GM12878 (cell line): ENCODE data around the gene PDCD1LG2. TPM values are rescaled to one million over a fixed set of nuclear protein-coding genes. Genes with fewer than 3 reads are reported as not detected.

Experiments used
- BCLAF1 ChIP-seq: fragments of 450-650 bp; IDR thresholded peaks from 2 replicates; pipeline ENCODE4 v1.6.1; 2017; ENCODE audit warnings: antibody characterized with exemption, mild to moderate bottlenecking, moderate library complexity
- E2F4 ChIP-seq: IDR thresholded peaks from 2 replicates; pipeline ENCODE4 v1.6.1; 2012; ENCODE audit warnings: low read depth, low read length, improper control_type of control experiment
- EED ChIP-seq: sonication (generic); IDR thresholded peaks from 2 replicates; pipeline ENCODE4 v1.6.1; 2016; ENCODE audit warnings: antibody characterized with exemption, low read depth
- ELK1 ChIP-seq: IDR thresholded peaks from 2 replicates; pipeline ENCODE4 v1.6.1; 2012; ENCODE audit warnings: low read depth, low read length, improper control_type of control experiment
- HDGF ChIP-seq: fragments of 450-650 bp; IDR thresholded peaks from 2 replicates; pipeline ENCODE4 v1.6.1; 2016; ENCODE audit warnings: antibody characterized with exemption
- MXI1 ChIP-seq: fragments of 150-350 bp; IDR thresholded peaks from 2 replicates; pipeline ENCODE4 v1.6.1; 2011; ENCODE audit warnings: low read depth, mild to moderate bottlenecking, inconsistent platforms, low read length, improper control_type of control experiment
- NFIC ChIP-seq: IDR thresholded peaks from 2 replicates; pipeline ENCODE4 v1.6.1; 2012; ENCODE audit warnings: low read depth, mild to moderate bottlenecking, inconsistent platforms, low read length, moderate library complexity
- NRF1 ChIP-seq: conservative IDR thresholded peaks from 2 replicates; pipeline ENCODE4 v1.6.1; 2011; ENCODE audit warnings: mild to moderate bottlenecking, low read depth, low read length, improper control_type of control experiment
- PRDM15 ChIP-seq: fragments of 450-650 bp; formaldehyde crosslinking; IDR thresholded peaks from 2 replicates; pipeline ENCODE4 v1.4.0; 2020; ENCODE audit warnings: mild to moderate bottlenecking, moderate library complexity
- SMAD1 ChIP-seq: fragments of 450-650 bp; IDR thresholded peaks from 2 replicates; pipeline ENCODE4 v1.6.1; 2018; ENCODE audit warnings: mild to moderate bottlenecking, low read depth; ENCODE audit not compliant: partially characterized antibody
- SP1 ChIP-seq: IDR thresholded peaks from one replicate; pipeline ENCODE4 v1.6.1; 2011; ENCODE audit warnings: low read depth, low read length
- TARDBP ChIP-seq: IDR thresholded peaks from 2 replicates; pipeline ENCODE4 v1.6.1; 2016; ENCODE audit warnings: borderline replicate concordance
- ZBTB4 ChIP-seq: fragments of 450-650 bp; formaldehyde crosslinking; IDR thresholded peaks from 2 replicates; pipeline ENCODE4 v1.4.0; 2022; ENCODE audit warnings: mild to moderate bottlenecking, moderate library complexity
- polyA plus RNA-seq, 11 experiments: library from polyadenylated mRNA; depleted of rRNA in 4 of 11; unstranded in 6 of 11; stranded (reverse) in 5 of 11; fragments of >200 nt; fragmentation: Nextera tagmentation in 4 of 11; fragmentation: Illumina TruSeq in 1 of 11; extraction: Ambion mirVana in 4 of 11; extraction: Trizol in 1 of 11; gene quantifications; 1 replicate in 1 of 11; 2 replicates in 10 of 11; pipeline versions ENCODE4 v1.2.1 to v1.2.3, GENCODE V29; 2011 to 2016; ENCODE audit warnings: inconsistent platforms in 2 of 11, missing spikeins in 2 of 11, low read depth in 1 of 11
- total RNA-seq, 4 experiments: library from RNA; depleted of rRNA in 3 of 4; stranded (reverse); fragments of >200 nt in 3 of 4; fragmentation: Illumina TruSeq in 1 of 4; extraction: Trizol in 1 of 4; gene quantifications; 2 replicates each; pipeline versions ENCODE4 v1.2.1 to v1.2.3, GENCODE V29; 2013 to 2021

The PDCD1LG2 gene
- total and polyA plus RNA-seq, 10 of the 15 experiments (the other 5 are each of a cell fraction or from before 2014, with no cell fraction given): 1.5 to 37.3 (median 3.0) TPM

GRCh38 chr9:5566054-5566618 lies 55.8 kb downstream of the PDCD1LG2 start (continued):
- TF ChIP-seq ZBTB4 (CRISPR knock-in tag) (peak; percentile 81; the same call in 1 of the 2 replicates), E2F4 (no peak), ELK1 (no peak), SMAD1 (no peak), PRDM15 (CRISPR knock-in tag) (peak; percentile 87), SP1 (no peak), NRF1 (no peak), HDGF (0 out of 2 replicates have a peak, but pooled peaks have one; percentile 39), BCLAF1 (no peak), EED (peak; percentile 67), NFIC (peak; percentile 54; the same call in 1 of the 2 replicates), TARDBP (no peak), MXI1 (no peak)
